SU-DHL-6 (cell line): ENCODE measurements around the gene CIB1.

ENCODE experiments used
- H2AFZ ChIP-seq: fragments of 200-600 bp; sonication (generic); 2 replicates; pipeline ENCODE4 v1.6.1; 2014; ENCODE audit warnings: low read depth, mild to moderate bottlenecking, moderate library complexity, mixed read lengths, antibody characterized with exemption, low read length; ENCODE audit not compliant: severe bottlenecking
- H3F3A ChIP-seq: fragments of 200-600 bp; shearing (Covaris generic); 2 replicates; pipeline ENCODE4 v1.6.0; 2016; ENCODE audit warnings: antibody characterized with exemption, mild to moderate bottlenecking; ENCODE audit not compliant: insufficient read depth
- H3K27ac ChIP-seq: fragments of 200-600 bp; sonication (generic); 2 replicates; pipeline ENCODE4 v1.5.1; 2016; ENCODE audit warnings: low read depth, mild to moderate bottlenecking, low read length, moderate library complexity, mixed read lengths
- H3K27me3 ChIP-seq: fragments of 200-600 bp; sonication (generic), shearing (Covaris generic); 2 replicates; pipeline ENCODE4 v1.6.0; 2014; ENCODE audit warnings: mild to moderate bottlenecking, low read length
- H3K36me3 ChIP-seq: fragments of 200-600 bp; sonication (generic); 2 replicates; pipeline ENCODE4 v1.6.1; 2014; ENCODE audit warnings: mild to moderate bottlenecking, low read length, mixed read lengths
- H3K4me2 ChIP-seq: fragments of 300-600, 200-600 bp; shearing (Covaris generic), sonication (generic); 2 replicates; pipeline ENCODE4 v1.6.0; 2014; ENCODE audit warnings: low read length, low read depth, mild to moderate bottlenecking; ENCODE audit not compliant: poor library complexity, severe bottlenecking
- H3K4me3 ChIP-seq: fragments of 200-600 bp; sonication (generic); 2 replicates; pipeline ENCODE4 v1.5.1; 2014; ENCODE audit warnings: antibody characterized with exemption, low read length, mild to moderate bottlenecking, mixed read lengths; ENCODE audit not compliant: insufficient read depth, poor library complexity, severe bottlenecking
- H3K79me2 ChIP-seq: fragments of 200-600 bp; sonication (generic); 2 replicates; pipeline ENCODE4 v1.6.1; 2014; ENCODE audit warnings: mild to moderate bottlenecking, low read length, moderate library complexity; ENCODE audit not compliant: insufficient read depth
- H3K9ac ChIP-seq: fragments of 200-600 bp; sonication (generic); 2 replicates; pipeline ENCODE4 v1.7.0; 2014; ENCODE audit warnings: mild to moderate bottlenecking, low read length
- H3K9me2 ChIP-seq: fragments of 200-600 bp; sonication (generic); replicated peaks from 2 replicates; pipeline ENCODE4 v1.6.1; 2014; ENCODE audit warnings: low read length; ENCODE audit not compliant: insufficient read depth
- H3K9me3 ChIP-seq: fragments of 200-600 bp; sonication (generic); 2 replicates; pipeline ENCODE4 v1.6.1; 2014; ENCODE audit warnings: low read length, mixed read lengths; ENCODE audit not compliant: insufficient read depth
- H4K20me1 ChIP-seq: fragments of 200-600 bp; sonication (generic); 2 replicates; pipeline ENCODE4 v1.6.1; 2014; ENCODE audit warnings: low read depth, mild to moderate bottlenecking, antibody characterized with exemption, low read length, moderate library complexity, mixed read lengths
- CTCF ChIP-seq: fragments of 200-600 bp; sonication (generic); IDR thresholded peaks from one replicate; pipeline ENCODE4 v1.5.1; 2017; ENCODE audit warnings: antibody characterized with exemption, mild to moderate bottlenecking, low read length, moderate library complexity; ENCODE audit not compliant: insufficient read depth, poor library complexity, severe bottlenecking
- EZH2phosphoT487 ChIP-seq: fragments of 200-600 bp; sonication (generic), shearing (Covaris generic); conservative IDR thresholded peaks from 2 replicates; pipeline ENCODE4 v1.6.1; 2018; ENCODE audit warnings: mild to moderate bottlenecking, antibody characterized with exemption, low read length, moderate library complexity, mixed read lengths

The CIB1 gene

GRCh38 chr15:90184786-90185704 lies 48.7 kb downstream of the CIB1 start:
- TF ChIP-seq CTCF: no peak
- TF ChIP-seq EZH2phosphoT487: no peak
- Histone ChIP-seq H3K4me3 (peak overlapping the region; percentile 53), H2AFZ (peak overlapping the region; percentile 79), H3K79me2 (no peaks in the 10 kb centered on the region), H4K20me1 (no peaks in the 10 kb centered on the region), H3F3A (peaks cover 13% of the 10 kb centered on the region; the same call in 1 of the 2 replicates), H3K27ac (no peak overlapping the region), H3K27me3 (no peaks in the 10 kb centered on the region), H3K36me3 (no peaks in the 10 kb centered on the region), H3K9me3 (no peaks in the 10 kb centered on the region), H3K9me2 (no peaks in the 10 kb centered on the region), H3K4me2 (peak overlapping the region; percentile 86), H3K9ac (peak overlapping the region; percentile 47)

GRCh38 chr15:90184119-90184785 lies 49.5 kb downstream of the CIB1 start:
- no peaks in the 10 kb centered on the region for H4K20me1 ChIP-seq
- peak overlapping the region; percentile 53 for H3K4me3 ChIP-seq
- H3K9me3 ChIP-seq: no peaks in the 10 kb centered on the region
- no peaks in the 10 kb centered on the region for H3K36me3 ChIP-seq
- H3K4me2 ChIP-seq: peak overlapping the region; percentile 86
- peak overlapping the region; percentile 47; the same call in 1 of the 2 replicates for H3K9ac ChIP-seq
- TF ChIP-seq CTCF (no peak), EZH2phosphoT487 (no peak)
- H3K27ac ChIP-seq: no peak overlapping the region
- H3K27me3 ChIP-seq: no peaks in the 10 kb centered on the region
- peak overlapping the region; percentile 79 for H2AFZ ChIP-seq
- H3K79me2 ChIP-seq: no peaks in the 10 kb centered on the region
- peaks cover 13% of the 10 kb centered on the region; the same call in 1 of the 2 replicates for H3F3A ChIP-seq
- no peaks in the 10 kb centered on the region for H3K9me2 ChIP-seq

GRCh38 chr15:90181776-90182175 lies 52.0 kb downstream of the CIB1 start:
- Histone ChIP-seq H3K36me3 (no peaks in the 10 kb centered on the region), H3K27me3 (no peaks in the 10 kb centered on the region), H3K27ac (no peak overlapping the region), H3K4me2 (no peak overlapping the region), H3K79me2 (no peaks in the 10 kb centered on the region), H3K9me2 (no peaks in the 10 kb centered on the region), H3K4me3 (no peak overlapping the region), H4K20me1 (no peaks in the 10 kb centered on the region), H3F3A (peaks cover 13% of the 10 kb centered on the region; the same call in 1 of the 2 replicates), H3K9ac (no peak overlapping the region), H3K9me3 (no peaks in the 10 kb centered on the region), H2AFZ (no peak overlapping the region)
- no peak for TF ChIP-seq CTCF
